Endothelial cell of umbilical vein (primary cell): ENCODE measurements around the gene PROZ. TPM values are rescaled to one million over a fixed set of nuclear protein-coding genes. Genes with fewer than 3 reads are reported as not detected.
A peak's percentile ranks its signal among the peaks of the same experiment; 100 is the strongest.

Source experiments
- BruUV-seq: library from RNA; stranded (reverse); fragments of 400-500 nt; replicated peaks from 2 replicates; lab custom pipeline; 2021; lab: Mats Ljungman, UMichigan
- CTCF ChIA-PET: fragments of 300-600, 350-600 bp; sonication (Branson Sonifier 250); formaldehyde crosslinking; loops from one replicate; lab custom pipeline; 2021; ENCODE audit warnings: antibody characterized with exemption, inconsistent platforms; lab: Charles Lee
- POLR2A ChIA-PET: fragments of 300-600, 350-600 bp; sonication (Branson Sonifier 250); formaldehyde crosslinking; loops from one replicate; lab custom pipeline; 2021; ENCODE audit warnings: antibody characterized with exemption, inconsistent platforms; lab: Charles Lee
- DNase-seq: peaks from one replicate; pipeline ENCODE4 v3.0.0-alpha.2; 2011; ENCODE audit warnings: low read depth, low spot score
- FAIRE-seq: peaks from 2 replicates; lab custom pipeline; 2011; peaks lifted over from hg19 to GRCh38; lab: Jason Lieb, UNC
- H2AFZ ChIP-seq: 2 replicates; pipeline ENCODE4 v1.6.0; 2012; ENCODE audit warnings: low read depth, low read length, control low read depth, inconsistent platforms
- H3K27ac ChIP-seq: 2 replicates; pipeline ENCODE4 v1.5.1; 2011; ENCODE audit warnings: low read depth, mild to moderate bottlenecking, control low read depth, low read length, moderate library complexity; ENCODE audit not compliant: insufficient read depth
- H3K27me3 ChIP-seq, 2 experiments: 2 replicates each; pipeline versions ENCODE4 v1.6.0 to v1.6.1; 2011; ENCODE audit warnings: low read length in 2 of 2, mixed read lengths in 1 of 2; ENCODE audit not compliant: control insufficient read depth in 2 of 2, insufficient read depth in 2 of 2
- H3K36me3 ChIP-seq, 2 experiments: 2 replicates in 1 of 2; 3 replicates in 1 of 2; pipeline ENCODE4 v1.5.1; 2011; ENCODE audit warnings: low read length in 2 of 2, mild to moderate bottlenecking in 1 of 2, moderate library complexity in 1 of 2; ENCODE audit not compliant: control insufficient read depth in 2 of 2, insufficient read depth in 2 of 2; ENCODE audit errors: extremely low read depth in 1 of 2
- H3K4me1 ChIP-seq: 3 replicates; pipeline ENCODE4 v1.5.1; 2011; ENCODE audit warnings: mild to moderate bottlenecking, low read length; ENCODE audit not compliant: control insufficient read depth, insufficient read depth; ENCODE audit errors: extremely low read depth
- H3K4me2 ChIP-seq: 2 replicates; pipeline ENCODE4 v1.6.1; 2011; ENCODE audit warnings: low read length, control low read depth, mixed read lengths; ENCODE audit not compliant: insufficient read depth
- H3K4me3 ChIP-seq, 3 experiments: fragments of 200-600 bp in 1 of 3; sonication (generic), shearing (Covaris generic) in 1 of 3; replicated peaks in 1 of 3; 2 replicates each; pipeline ENCODE4 v1.5.1; 2011 to 2016; ENCODE audit warnings: control low read depth in 3 of 3, low read length in 3 of 3, mild to moderate bottlenecking in 2 of 3, inconsistent platforms in 1 of 3, low read depth in 1 of 3, moderate library complexity in 1 of 3; ENCODE audit not compliant: insufficient read depth in 1 of 3
- H3K79me2 ChIP-seq: 2 replicates; pipeline ENCODE4 v1.6.0; 2012; ENCODE audit warnings: low read length, inconsistent platforms; ENCODE audit not compliant: control insufficient read depth, insufficient read depth
- H3K9ac ChIP-seq: replicated peaks from 2 replicates; pipeline ENCODE3; 2011; ENCODE audit warnings: low read length, control low read depth; ENCODE audit not compliant: insufficient read depth; ENCODE audit errors: extremely low read depth
- H3K9me1 ChIP-seq: replicated peaks from 3 replicates; pipeline ENCODE4 v1.6.0; 2011; ENCODE audit warnings: mild to moderate bottlenecking, low read length; ENCODE audit not compliant: control insufficient read depth, insufficient read depth; ENCODE audit errors: extremely low read depth
- H3K9me3 ChIP-seq: replicated peaks from 2 replicates; pipeline ENCODE4 v1.5.1; 2012; ENCODE audit warnings: low read length, inconsistent platforms; ENCODE audit not compliant: control insufficient read depth, insufficient read depth
- H4K20me1 ChIP-seq: replicated peaks from 2 replicates; pipeline ENCODE3; 2011; ENCODE audit warnings: mild to moderate bottlenecking, low read length; ENCODE audit not compliant: control insufficient read depth, insufficient read depth; ENCODE audit errors: extremely low read depth
- EZH2 ChIP-seq: IDR thresholded peaks from 2 replicates; pipeline ENCODE4 v1.6.1; 2012; ENCODE audit warnings: borderline replicate concordance, low read depth, mild to moderate bottlenecking, moderate library complexity, low read length, inconsistent platforms; ENCODE audit not compliant: severe bottlenecking
- FOS ChIP-seq: IDR thresholded peaks from 2 replicates; pipeline ENCODE4 v1.6.1; 2011; ENCODE audit warnings: mild to moderate bottlenecking, low read length, moderate library complexity, borderline replicate concordance; ENCODE audit not compliant: insufficient read depth
- GATA2 ChIP-seq: IDR thresholded peaks from 2 replicates; pipeline ENCODE4 v1.7.0; 2011; ENCODE audit warnings: low read depth, mild to moderate bottlenecking, moderate library complexity, mixed read lengths, low read length; ENCODE audit not compliant: insufficient read length, insufficient read depth
- JUN ChIP-seq: IDR thresholded peaks from 2 replicates; pipeline ENCODE4 v1.6.1; 2011; ENCODE audit warnings: borderline replicate concordance, low read depth; ENCODE audit not compliant: insufficient read length, insufficient read depth
- MYC ChIP-seq: IDR thresholded peaks from one replicate; pipeline ENCODE4 v1.6.1; 2011; ENCODE audit warnings: mild to moderate bottlenecking, low read depth, low read length
- POLR2A ChIP-seq: IDR thresholded peaks from 2 replicates; pipeline ENCODE4 v1.6.1; 2012; ENCODE audit warnings: low read depth, mild to moderate bottlenecking, control low read depth, low read length
- POLR2AphosphoS5 ChIP-seq: IDR thresholded peaks from 2 replicates; pipeline ENCODE4 v1.6.1; 2012; ENCODE audit warnings: low read depth, mild to moderate bottlenecking, control low read depth, low read length, moderate library complexity; ENCODE audit not compliant: insufficient read depth
- dilution Hi-C: fragments of 300-500 bp; cut with MboI; formaldehyde crosslinking; loops from one replicate; pipeline ENCODE4 v1.15.0; 2019; ENCODE audit warnings: low sequenced_read_pairs; ENCODE audit not compliant: extremely low pct_ligation_motif_present
- intact Hi-C: fragments of 100-400 bp; cut with micrococcal nuclease; formaldehyde crosslinking; loops from one replicate; pipeline ENCODE4 v1.10.0; 2022
- polyA plus RNA-seq, 4 experiments: library from polyadenylated mRNA; depleted of rRNA in 3 of 4; stranded (reverse) in 3 of 4; unstranded in 1 of 4; fragments of >200 nt; gene quantifications; 2 replicates each; pipeline versions ENCODE4 v1.2.1 to v1.2.3, GENCODE V29; 2011 to 2012; ENCODE audit warnings: missing spikeins in 1 of 4
- total RNA-seq: library from RNA; stranded (reverse); gene quantifications from 2 replicates; pipeline ENCODE4 v1.2.3, GENCODE V29; 2021
- TF ChIP-seq, protein P1 (sequence below), 2 donors: IDR thresholded peaks; 1 replicate in 1 of 2; 2 replicates in 1 of 2; pipeline ENCODE4 v1.5.1; 2011; ENCODE audit warnings: low read length in 2 of 2, mild to moderate bottlenecking in 2 of 2, moderate library complexity in 2 of 2, control low read depth in 1 of 2, inconsistent platforms in 1 of 2, low read depth in 1 of 2; ENCODE audit not compliant: insufficient read depth in 1 of 2; ENCODE audit errors: extremely low read depth in 1 of 2
- TF ChIP-seq, protein P2 (sequence below): IDR thresholded peaks from 2 replicates; pipeline ENCODE4 v1.6.1; 2011; ENCODE audit not compliant: insufficient read depth, insufficient read length

PROZ gene
- total and polyA plus RNA-seq, 2 donors (not counting 3 experiments of a cell fraction or from before 2014, with no cell fraction given): not detected

DNA sequence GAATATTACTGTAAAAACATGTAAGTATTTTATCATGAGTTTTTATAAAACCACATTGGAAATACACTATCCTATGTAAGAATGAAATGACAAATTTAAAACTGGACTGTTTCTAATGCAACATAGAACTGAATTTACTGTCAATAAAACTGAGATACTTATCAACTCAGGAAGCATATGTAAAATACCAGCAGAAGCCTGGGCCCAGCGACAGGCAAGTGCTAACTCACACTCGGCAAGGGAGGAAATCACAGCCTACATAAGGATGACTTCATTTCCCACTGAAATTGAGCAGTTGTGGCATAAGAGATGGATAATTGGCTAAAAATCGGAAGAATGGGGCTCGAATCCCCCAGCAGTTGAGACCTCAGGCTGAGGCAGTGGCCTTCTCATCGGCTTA, 12.1 kb downstream of the PROZ start:
- peak; percentile 85 for DNase-seq
- H3K27ac ChIP-seq: peak overlapping the region; percentile 79
- H3K4me3 ChIP-seq: peak overlapping the region in 1 of 3 experiments; percentile 8
- dilution Hi-C loops: no loop called here
- H3K9me3 ChIP-seq: no peaks in the 10 kb centered on the region
- H3K36me3 ChIP-seq: peaks cover 0 to under 1% of the 10 kb centered on the region in 2 experiments
- intact Hi-C loops: loop anchor here (1.0 kb wide), 3 partner anchors 8 to 38 kb away; partner anchors contain the start of gene PCID2
- FAIRE-seq: peak; percentile 96
- peak overlapping the region; percentile 41 for H3K9ac ChIP-seq
- H4K20me1 ChIP-seq: no peaks in the 10 kb centered on the region
- no peaks in the 10 kb centered on the region for H3K9me1 ChIP-seq
- BruUV-seq: no TSS peak
- H3K79me2 ChIP-seq: no peaks in the 10 kb centered on the region
- peak overlapping the region; percentile 53 for H3K4me2 ChIP-seq
- peak; percentile 33 for TF ChIP-seq POLR2AphosphoS5
- TF ChIP-seq GATA2: peak; percentile 89
- peak; percentile 67 for TF ChIP-seq JUN
- TF ChIP-seq POLR2A: no peak
- peak; percentile 29 for TF ChIP-seq FOS
- H3K27me3 ChIP-seq: no peaks in the 10 kb centered on the region
- peaks cover 24% of the 10 kb centered on the region for H3K4me1 ChIP-seq
- ChIA-PET CTCF (interaction anchor here (1.1 kb wide), 1 partner anchor 10 kb away, joined by 3 read pairs; no protein-coding TSS in a partner anchor), POLR2A (no interaction called here)
- H2AFZ ChIP-seq: peak overlapping the region; percentile 9

DNA sequence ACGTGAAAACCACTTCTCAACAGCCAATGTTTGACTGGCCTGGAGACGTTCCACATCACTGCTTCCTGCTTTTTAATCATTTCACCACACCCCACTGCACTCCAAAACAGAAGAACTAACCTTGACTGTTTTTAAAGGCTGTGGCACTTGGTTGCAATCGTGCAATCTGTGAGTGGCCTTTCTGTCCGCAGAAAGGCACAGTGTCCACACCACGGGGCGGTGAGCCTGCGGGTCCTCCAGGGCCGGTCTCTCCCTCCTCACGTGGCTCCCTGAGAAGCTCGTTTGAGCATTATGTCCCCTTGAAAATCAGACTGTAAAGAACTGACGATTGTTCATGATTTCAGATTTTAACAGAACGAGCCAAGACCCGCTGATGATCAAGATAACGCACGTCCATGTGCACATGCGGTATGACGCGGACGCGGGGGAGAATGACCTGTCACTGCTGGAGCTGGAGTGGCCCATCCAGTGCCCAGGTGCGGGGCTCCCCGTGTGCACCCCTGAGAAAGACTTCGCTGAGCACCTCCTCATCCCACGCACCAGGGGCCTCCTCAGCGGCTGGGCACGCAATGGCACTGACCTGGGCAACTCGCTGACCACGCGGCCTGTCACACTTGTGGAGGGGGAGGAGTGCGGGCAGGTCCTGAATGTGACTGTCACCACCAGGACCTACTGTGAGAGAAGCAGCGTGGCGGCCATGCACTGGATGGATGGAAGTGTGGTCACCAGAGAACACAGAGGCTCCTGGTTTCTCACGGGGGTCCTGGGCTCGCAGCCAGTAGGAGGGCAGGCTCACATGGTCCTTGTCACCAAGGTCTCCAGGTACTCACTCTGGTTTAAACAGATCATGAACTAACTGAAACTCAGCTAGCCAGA, 13.0 kb downstream of the PROZ start:
- H3K9me3 ChIP-seq: no peaks in the 10 kb centered on the region
- DNase-seq (no peak), FAIRE-seq (no peak)
- H3K27ac ChIP-seq: peak overlapping the region; percentile 79
- no peaks in the 10 kb centered on the region for H3K79me2 ChIP-seq
- H3K4me3 ChIP-seq: no peak overlapping the region
- POLR2A ChIA-PET: no interaction called here
- H3K36me3 ChIP-seq: peaks cover 0 to 6% of the 10 kb centered on the region in 2 experiments
- TF ChIP-seq POLR2AphosphoS5 (no peak), GATA2 (no peak), EZH2 (no peak), JUN (no peak), FOS (no peak), MYC (no peak), POLR2A (no peak)
- TF ChIP-seq, protein P1, sequence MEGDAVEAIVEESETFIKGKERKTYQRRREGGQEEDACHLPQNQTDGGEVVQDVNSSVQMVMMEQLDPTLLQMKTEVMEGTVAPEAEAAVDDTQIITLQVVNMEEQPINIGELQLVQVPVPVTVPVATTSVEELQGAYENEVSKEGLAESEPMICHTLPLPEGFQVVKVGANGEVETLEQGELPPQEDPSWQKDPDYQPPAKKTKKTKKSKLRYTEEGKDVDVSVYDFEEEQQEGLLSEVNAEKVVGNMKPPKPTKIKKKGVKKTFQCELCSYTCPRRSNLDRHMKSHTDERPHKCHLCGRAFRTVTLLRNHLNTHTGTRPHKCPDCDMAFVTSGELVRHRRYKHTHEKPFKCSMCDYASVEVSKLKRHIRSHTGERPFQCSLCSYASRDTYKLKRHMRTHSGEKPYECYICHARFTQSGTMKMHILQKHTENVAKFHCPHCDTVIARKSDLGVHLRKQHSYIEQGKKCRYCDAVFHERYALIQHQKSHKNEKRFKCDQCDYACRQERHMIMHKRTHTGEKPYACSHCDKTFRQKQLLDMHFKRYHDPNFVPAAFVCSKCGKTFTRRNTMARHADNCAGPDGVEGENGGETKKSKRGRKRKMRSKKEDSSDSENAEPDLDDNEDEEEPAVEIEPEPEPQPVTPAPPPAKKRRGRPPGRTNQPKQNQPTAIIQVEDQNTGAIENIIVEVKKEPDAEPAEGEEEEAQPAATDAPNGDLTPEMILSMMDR (IDR thresholded peaks at IDR 0.05; ENCODE audit: extremely low read depth in 1 of 2, insufficient read depth in 1 of 2, low read depth in 1 of 2, low read length in 2 of 2): no peak
- TF ChIP-seq, protein P2, sequence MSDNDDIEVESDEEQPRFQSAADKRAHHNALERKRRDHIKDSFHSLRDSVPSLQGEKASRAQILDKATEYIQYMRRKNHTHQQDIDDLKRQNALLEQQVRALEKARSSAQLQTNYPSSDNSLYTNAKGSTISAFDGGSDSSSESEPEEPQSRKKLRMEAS: no peak
- no peak overlapping the region for H3K9ac ChIP-seq
- H4K20me1 ChIP-seq: no peaks in the 10 kb centered on the region
- dilution Hi-C loops (no loop called here), intact Hi-C loops (no loop called here)
- CTCF ChIA-PET: no interaction called here
- H2AFZ ChIP-seq: no peak overlapping the region
- no peaks in the 10 kb centered on the region for H3K9me1 ChIP-seq
- H3K27me3 ChIP-seq: no peaks in the 10 kb centered on the region
- BruUV-seq: no TSS peak
- H3K4me2 ChIP-seq: no peak overlapping the region
- peaks cover 24% of the 10 kb centered on the region for H3K4me1 ChIP-seq
